H9 (cell line): ENCODE measurements around the gene EN1. TPM values are rescaled to one million over a fixed set of nuclear protein-coding genes. Genes with fewer than 3 reads are reported as not detected.

Experiments
- DNase-seq: peaks from one replicate; pipeline ENCODE4 v3.0.0-alpha.2; 2017
- H2AFZ ChIP-seq: one replicate; pipeline ENCODE4 v1.6.1; 2013; ENCODE audit warnings: mild to moderate bottlenecking, low read length, control low read depth, moderate library complexity
- H2AK5ac ChIP-seq: 2 replicates; pipeline ENCODE4 v1.6.1; 2013; ENCODE audit warnings: low read length, control low read depth, mixed read lengths; ENCODE audit not compliant: insufficient read length
- H2BK120ac ChIP-seq: one replicate; pipeline ENCODE4 v1.6.1; 2013; ENCODE audit warnings: low read depth, mild to moderate bottlenecking, low read length, control low read depth, inconsistent platforms; ENCODE audit not compliant: poor library complexity, severe bottlenecking
- H2BK12ac ChIP-seq: 2 replicates; pipeline ENCODE4 v1.6.1; 2013; ENCODE audit warnings: low read length, control low read depth, mixed read lengths, low read depth; ENCODE audit not compliant: insufficient read length
- H2BK15ac ChIP-seq: 2 replicates; pipeline ENCODE4 v1.6.1; 2013; ENCODE audit warnings: low read depth, low read length, control low read depth
- H2BK20ac ChIP-seq: one replicate; pipeline ENCODE4 v1.6.1; 2013; ENCODE audit warnings: low read depth, mild to moderate bottlenecking, low read length, control low read depth, inconsistent platforms; ENCODE audit not compliant: poor library complexity, severe bottlenecking
- H2BK5ac ChIP-seq: 2 replicates; pipeline ENCODE4 v1.6.1; 2013; ENCODE audit warnings: low read length, control low read depth, mixed read lengths; ENCODE audit not compliant: insufficient read length
- H3K14ac ChIP-seq: 2 replicates; pipeline ENCODE4 v1.6.1; 2013; ENCODE audit warnings: low read length, control low read depth; ENCODE audit not compliant: insufficient read depth
- H3K18ac ChIP-seq: 2 replicates; pipeline ENCODE4 v1.6.1; 2013; ENCODE audit warnings: low read depth, mild to moderate bottlenecking, mixed read lengths, low read length, control low read depth; ENCODE audit not compliant: insufficient read length
- H3K23ac ChIP-seq: 2 replicates; pipeline ENCODE4 v1.6.1; 2013; ENCODE audit warnings: low read length, control low read depth, mixed read lengths, low read depth; ENCODE audit not compliant: insufficient read length
- H3K23me2 ChIP-seq: 2 replicates; pipeline ENCODE4 v1.6.1; 2013; ENCODE audit warnings: low read depth, mild to moderate bottlenecking, mixed read lengths, low read length, control low read depth; ENCODE audit not compliant: insufficient read length, poor library complexity, severe bottlenecking
- H3K27ac ChIP-seq: 2 replicates; pipeline ENCODE4 v1.5.1; 2013; ENCODE audit warnings: low read length, control low read depth, mixed read lengths, low read depth; ENCODE audit not compliant: insufficient read length
- H3K27me3 ChIP-seq: 2 replicates; pipeline ENCODE4 v1.6.1; 2013; ENCODE audit warnings: low read length, control low read depth, inconsistent platforms; ENCODE audit not compliant: insufficient read depth
- H3K4ac ChIP-seq: 2 replicates; pipeline ENCODE4 v1.6.1; 2013; ENCODE audit warnings: low read depth, mild to moderate bottlenecking, control low read depth, inconsistent platforms, low read length, moderate library complexity
- H3K4me1 ChIP-seq: 2 replicates; pipeline ENCODE4 v1.6.1; 2013; ENCODE audit warnings: low read length, control low read depth, inconsistent platforms; ENCODE audit not compliant: insufficient read depth
- H3K4me2 ChIP-seq: 2 replicates; pipeline ENCODE4 v1.6.1; 2013; ENCODE audit warnings: low read length, control low read depth, mixed read lengths; ENCODE audit not compliant: insufficient read length, insufficient read depth
- H3K56ac ChIP-seq: 2 replicates; pipeline ENCODE4 v1.6.1; 2013; ENCODE audit warnings: low read depth, mild to moderate bottlenecking, mixed read lengths, low read length, control low read depth; ENCODE audit not compliant: insufficient read length
- H3K79me1 ChIP-seq: 2 replicates; pipeline ENCODE4 v1.6.1; 2013; ENCODE audit warnings: low read depth, mild to moderate bottlenecking, moderate library complexity, low read length, control low read depth, inconsistent platforms; ENCODE audit not compliant: insufficient read depth, poor library complexity, severe bottlenecking
- H3K79me2 ChIP-seq: 2 replicates; pipeline ENCODE4 v1.6.1; 2013; ENCODE audit warnings: low read length, control low read depth, inconsistent platforms; ENCODE audit not compliant: insufficient read depth
- H3K9ac ChIP-seq: 2 replicates; pipeline ENCODE4 v1.6.1; 2013; ENCODE audit warnings: low read length, control low read depth, mixed read lengths; ENCODE audit not compliant: insufficient read length; ENCODE audit errors: extremely low read depth
- H3K9me3 ChIP-seq: one replicate; pipeline ENCODE4 v1.6.1; 2013; ENCODE audit warnings: low read depth, low read length, inconsistent platforms; ENCODE audit not compliant: control insufficient read depth
- H3T11ph ChIP-seq: one replicate; pipeline ENCODE4 v1.6.1; 2013; ENCODE audit warnings: mild to moderate bottlenecking, low read length, control low read depth, inconsistent platforms
- H4K20me1 ChIP-seq: one replicate; pipeline ENCODE4 v1.6.1; 2013; ENCODE audit not compliant: control insufficient read depth, insufficient read length, insufficient read depth
- H4K5ac ChIP-seq: 2 replicates; pipeline ENCODE4 v1.6.1; 2013; ENCODE audit warnings: low read depth, mild to moderate bottlenecking, mixed read lengths, low read length, control low read depth; ENCODE audit not compliant: insufficient read length
- H4K8ac ChIP-seq: replicated peaks from 2 replicates; pipeline ENCODE4 v1.6.1; 2013; ENCODE audit warnings: low read length, control low read depth, mixed read lengths, low read depth; ENCODE audit not compliant: insufficient read length
- H4K91ac ChIP-seq: 2 replicates; pipeline ENCODE4 v1.6.1; 2013; ENCODE audit warnings: low read depth, mild to moderate bottlenecking, moderate library complexity, mixed read lengths, low read length, control low read depth; ENCODE audit not compliant: insufficient read length
- H3K27ac Mint-ChIP-seq, 3 experiments: 2 replicates in 2 of 3; 3 replicates in 1 of 3; pipeline ENCODE4 v1.8.0; 2020 to 2021; ENCODE audit warnings: mixed read lengths in 3 of 3, mild to moderate bottlenecking in 1 of 3, moderate library complexity in 1 of 3
- H3K27me3 Mint-ChIP-seq: 2 replicates; pipeline ENCODE4 v1.8.0; 2021; ENCODE audit warnings: low read depth, mild to moderate bottlenecking, moderate library complexity, mixed read lengths
- H3K36me3 Mint-ChIP-seq, 3 experiments: 2 replicates in 2 of 3; 3 replicates in 1 of 3; pipeline ENCODE4 v1.8.0; 2020 to 2021; ENCODE audit warnings: low read depth in 3 of 3, mixed read lengths in 3 of 3; ENCODE audit not compliant: insufficient read depth in 1 of 3
- H3K4me1 Mint-ChIP-seq, 2 experiments: 2 replicates each; pipeline ENCODE4 v1.8.0; 2020; ENCODE audit warnings: mixed read lengths in 2 of 2
- H3K4me3 Mint-ChIP-seq, 2 experiments: 2 replicates in 1 of 2; 3 replicates in 1 of 2; pipeline ENCODE4 v1.8.0; 2020 to 2021; ENCODE audit warnings: mild to moderate bottlenecking in 2 of 2, mixed read lengths in 2 of 2, moderate library complexity in 1 of 2
- H3K9me3 Mint-ChIP-seq, 2 experiments: 2 replicates in 1 of 2; 3 replicates in 1 of 2; pipeline ENCODE4 v1.8.0; 2020; ENCODE audit warnings: mild to moderate bottlenecking in 2 of 2, mixed read lengths in 2 of 2, moderate library complexity in 1 of 2
- CTCF ChIP-seq: fragments of 200-600 bp; sonication (generic); conservative IDR thresholded peaks from 3 replicates; pipeline ENCODE4 v1.8.0; 2021; ENCODE audit warnings: antibody characterized with exemption, mild to moderate bottlenecking
- WGBS: extraction: QIAGEN DNeasy Blood & Tissue Kit; methylation state at CpG from one replicate; pipeline ENCODE4 v1.1.7; 2013; ENCODE audit warnings: missing lambda C conversion rate, low lambda C conversion rate, mixed read lengths; ENCODE audit not compliant: insufficient read length; ENCODE audit errors: extremely low coverage; 5-methylcytosine and 5-hydroxymethylcytosine counted together
- total RNA-seq: library from RNA; stranded (reverse); gene quantifications from 2 replicates; pipeline ENCODE4 v1.2.1, GENCODE V29; 2021

EN1 gene
- total RNA-seq, 1 experiment from 2014 or later, result not detected

- no peak overlapping the region for H2BK12ac ChIP-seq
- no peaks in the 10 kb centered on the region for H3K79me1 ChIP-seq
- H3K79me2 ChIP-seq, result no peaks in the 10 kb centered on the region
- H3K4ac ChIP-seq, result no peak overlapping the region
- H2AK5ac ChIP-seq, result no peak overlapping the region
- no peak overlapping the region for H2AFZ ChIP-seq
- peaks cover 0 to 6% of the 10 kb centered on the region in 2 experiments; a peak in 2 of 5 replicates for H3K9me3 Mint-ChIP-seq
- WGBS, result no CpG with 5 or more reads among the region's 33 CpGs
- no peak overlapping the region for H4K91ac ChIP-seq
- no peak overlapping the region for H2BK5ac ChIP-seq
- H3K23ac ChIP-seq, result no peak overlapping the region
- H3K27ac ChIP-seq, result no peak overlapping the region
- no peak overlapping the region for H2BK15ac ChIP-seq
- DNase-seq, result peak; percentile 59
- peaks cover 4% of the 10 kb centered on the region for H4K20me1 ChIP-seq
- no peak overlapping the region for H3K14ac ChIP-seq
- no peak overlapping the region for H3K9ac ChIP-seq
- H4K8ac ChIP-seq, result no peak overlapping the region
- peaks cover 100% of the 10 kb centered on the region for H3K27me3 Mint-ChIP-seq
- no peak overlapping the region for H4K5ac ChIP-seq
- H3T11ph ChIP-seq, result no peak overlapping the region
- no peak overlapping the region for H3K56ac ChIP-seq
- no peak for TF ChIP-seq CTCF
- H3K4me1 ChIP-seq, result 0 out of 2 replicates have a peak, but pooled peaks cover 2% of the 10 kb centered on the region
- H2BK20ac ChIP-seq, result no peak overlapping the region
- peak overlapping the region; percentile 55 for H3K4me2 ChIP-seq
- H3K27me3 ChIP-seq, result peaks cover 97% of the 10 kb centered on the region
- H3K4me3 Mint-ChIP-seq, result peak overlapping the region; percentile 15 to 74; a peak in 4 of 5 replicates
- H3K4me1 Mint-ChIP-seq, result peaks cover 37 to 69% of the 10 kb centered on the region in 2 experiments
- peaks cover 18% of the 10 kb centered on the region for H3K23me2 ChIP-seq
- H2BK120ac ChIP-seq, result no peak overlapping the region
- H3K18ac ChIP-seq, result no peak overlapping the region
- H3K36me3 Mint-ChIP-seq, result no peaks in the 10 kb centered on the region; a peak in 1 of 7 replicates
- H3K27ac Mint-ChIP-seq, result no peak overlapping the region; a peak in 1 of 7 replicates
- no peaks in the 10 kb centered on the region for H3K9me3 ChIP-seq
These were observed 7.3 kb upstream of the EN1 start for GRCh38 chr2:118854507-118855345.
